H1 (cell line): ENCODE measurements around the gene BSCL2. TPM values are rescaled to one million over a fixed set of nuclear protein-coding genes. Genes with fewer than 3 reads are reported as not detected.

Source experiments
- CTCF ChIA-PET: fragments of 300-600 bp; sonication (Branson Sonifier 250); formaldehyde crosslinking; loops from one replicate; lab custom pipeline; 2021; ENCODE audit not compliant: partially characterized antibody; lab: Charles Lee
- POLR2A ChIA-PET: fragments of 300-600 bp; sonication (Branson Sonifier 250); formaldehyde crosslinking; loops from one replicate; lab custom pipeline; 2021; ENCODE audit warnings: inconsistent platforms; ENCODE audit not compliant: partially characterized antibody; lab: Charles Lee
- DNase-seq, 2 experiments: peaks; one replicate each; pipeline versions ENCODE4 v3.0.0 to v3.0.0-alpha.2; 2010 to 2022; ENCODE audit warnings: low spot score in 2 of 2, low read depth in 1 of 2, mixed read lengths in 1 of 2
- FAIRE-seq: peaks from 2 replicates; lab custom pipeline; 2011; peaks lifted over from hg19 to GRCh38; lab: Jason Lieb, UNC
- H2AFZ ChIP-seq: 2 replicates; pipeline ENCODE4 v1.8.1; 2012; ENCODE audit warnings: low read length, inconsistent platforms
- H2AK5ac ChIP-seq: 2 replicates; pipeline ENCODE4 v1.6.1; 2013; ENCODE audit warnings: low read depth, low read length
- H2BK120ac ChIP-seq: replicated peaks from 2 replicates; pipeline ENCODE3; 2013; ENCODE audit warnings: low read depth, low read length, inconsistent platforms
- H2BK12ac ChIP-seq: 2 replicates; pipeline ENCODE4 v1.6.1; 2013; ENCODE audit warnings: low read depth, low read length
- H2BK15ac ChIP-seq: 2 replicates; pipeline ENCODE4 v1.6.1; 2013; ENCODE audit warnings: low read length
- H2BK20ac ChIP-seq: 2 replicates; pipeline ENCODE4 v1.6.1; 2013; ENCODE audit warnings: low read length
- H2BK5ac ChIP-seq: 2 replicates; pipeline ENCODE4 v1.6.1; 2013; ENCODE audit warnings: low read depth, low read length
- H3K14ac ChIP-seq: 2 replicates; pipeline ENCODE4 v1.6.1; 2013; ENCODE audit warnings: inconsistent platforms; ENCODE audit not compliant: insufficient read length
- H3K18ac ChIP-seq: 2 replicates; pipeline ENCODE4 v1.6.1; 2013; ENCODE audit warnings: low read length; ENCODE audit errors: extremely low read depth
- H3K23ac ChIP-seq: 2 replicates; pipeline ENCODE4 v1.6.1; 2013; ENCODE audit warnings: inconsistent platforms; ENCODE audit not compliant: insufficient read length
- H3K23me2 ChIP-seq: 2 replicates; pipeline ENCODE4 v1.6.1; 2013; ENCODE audit warnings: low read depth, low read length
- H3K27ac ChIP-seq: 2 replicates; pipeline ENCODE4 v1.6.1; 2011; ENCODE audit warnings: low read depth, low read length, inconsistent platforms
- H3K27me3 ChIP-seq, 4 experiments: replicated peaks in 1 of 4; 1 replicate in 1 of 4; 2 replicates in 3 of 4; pipeline versions ENCODE4 v1.6.1 to v1.8.1; 2011 to 2013; ENCODE audit warnings: low read length in 3 of 4, mild to moderate bottlenecking in 3 of 4, inconsistent platforms in 2 of 4, mixed read lengths in 2 of 4, moderate library complexity in 1 of 4; ENCODE audit not compliant: control insufficient read depth in 3 of 4, insufficient read depth in 3 of 4; ENCODE audit errors: extremely low read depth in 1 of 4
- H3K36me3 ChIP-seq, 4 experiments: 2 replicates each; pipeline versions ENCODE4 v1.6.1 to v1.8.1; 2011 to 2013; ENCODE audit warnings: mild to moderate bottlenecking in 4 of 4, low read length in 3 of 4, moderate library complexity in 2 of 4, control low read depth in 1 of 4, inconsistent platforms in 1 of 4; ENCODE audit not compliant: insufficient read depth in 4 of 4, control insufficient read depth in 2 of 4
- H3K4ac ChIP-seq: replicated peaks from 2 replicates; pipeline ENCODE3; 2013; ENCODE audit warnings: low read length, low read depth, mixed read lengths, inconsistent platforms; ENCODE audit not compliant: insufficient read length
- H3K4me1 ChIP-seq, 4 experiments: replicated peaks in 1 of 4; 1 replicate in 1 of 4; 2 replicates in 3 of 4; pipeline versions ENCODE4 v1.6.1 to v1.8.1; 2011 to 2013; ENCODE audit warnings: low read length in 3 of 4, inconsistent platforms in 2 of 4, mixed read lengths in 1 of 4; ENCODE audit not compliant: insufficient read depth in 4 of 4, control insufficient read depth in 3 of 4
- H3K4me2 ChIP-seq, 2 experiments: 2 replicates each; pipeline versions ENCODE4 v1.6.1 to v1.8.1; 2011 to 2013; ENCODE audit warnings: low read depth in 2 of 2, low read length in 2 of 2, control low read depth in 1 of 2, inconsistent platforms in 1 of 2, mild to moderate bottlenecking in 1 of 2; ENCODE audit not compliant: insufficient read depth in 1 of 2
- H3K4me3 ChIP-seq, 4 experiments: fragments of 200-600, 300-600 bp in 1 of 4; sonication (generic), shearing (Covaris generic), sonication (Bioruptor Twin) in 1 of 4; 2 replicates each; pipeline versions ENCODE4 v1.5.1 to v1.8.1; 2011 to 2016; ENCODE audit warnings: low read length in 4 of 4, low read depth in 3 of 4, control low read depth in 2 of 4, inconsistent platforms in 2 of 4, mild to moderate bottlenecking in 2 of 4, mixed read lengths in 1 of 4, moderate library complexity in 1 of 4; ENCODE audit not compliant: insufficient read depth in 2 of 4; ENCODE audit errors: extremely low read depth in 1 of 4
- H3K56ac ChIP-seq: replicated peaks from 2 replicates; pipeline ENCODE3; 2013; ENCODE audit warnings: low read depth, mild to moderate bottlenecking, mixed read lengths, low read length, inconsistent platforms; ENCODE audit not compliant: insufficient read length
- H3K79me1 ChIP-seq: 2 replicates; pipeline ENCODE4 v1.6.1; 2013; ENCODE audit warnings: low read depth, low read length, control low read depth
- H3K79me2 ChIP-seq, 2 experiments: 2 replicates each; pipeline versions ENCODE4 v1.6.1 to v1.8.1; 2012 to 2013; ENCODE audit warnings: low read length in 2 of 2, mild to moderate bottlenecking in 2 of 2, inconsistent platforms in 1 of 2; ENCODE audit not compliant: insufficient read depth in 2 of 2, control insufficient read depth in 1 of 2
- H3K9ac ChIP-seq, 4 experiments: replicated peaks in 1 of 4; 1 replicate in 1 of 4; 2 replicates in 3 of 4; pipeline versions ENCODE4 v1.6.1 to v1.8.1; 2011 to 2013; ENCODE audit warnings: low read depth in 3 of 4, low read length in 3 of 4, control low read depth in 2 of 4, mild to moderate bottlenecking in 2 of 4, moderate library complexity in 2 of 4, inconsistent platforms in 1 of 4; ENCODE audit errors: extremely low read depth in 1 of 4
- H3K9me3 ChIP-seq, 2 experiments: 2 replicates each; pipeline versions ENCODE4 v1.6.1 to v1.8.1; 2012 to 2013; ENCODE audit warnings: mild to moderate bottlenecking in 2 of 2, moderate library complexity in 2 of 2, control low read depth in 1 of 2, inconsistent platforms in 1 of 2, low read depth in 1 of 2, low read length in 1 of 2, mixed read lengths in 1 of 2; ENCODE audit not compliant: insufficient read depth in 2 of 2
- H4K20me1 ChIP-seq, 2 experiments: replicated peaks in 1 of 2; 2 replicates each; pipeline versions ENCODE3 to v1.8.1; 2011 to 2013; ENCODE audit warnings: inconsistent platforms in 2 of 2, low read length in 2 of 2, mild to moderate bottlenecking in 1 of 2; ENCODE audit not compliant: insufficient read depth in 2 of 2, control insufficient read depth in 1 of 2
- H4K5ac ChIP-seq: 2 replicates; pipeline ENCODE4 v1.6.1; 2013; ENCODE audit warnings: low read length, low read depth, mixed read lengths, inconsistent platforms; ENCODE audit not compliant: insufficient read length
- H4K8ac ChIP-seq: 2 replicates; pipeline ENCODE4 v1.8.0; 2013; ENCODE audit warnings: mild to moderate bottlenecking, moderate library complexity, low read length, inconsistent platforms; ENCODE audit not compliant: insufficient read depth; ENCODE audit errors: extremely low read depth
- H4K91ac ChIP-seq: replicated peaks from 2 replicates; pipeline ENCODE3; 2013; ENCODE audit warnings: low read length, mixed read lengths, inconsistent platforms; ENCODE audit not compliant: insufficient read length
- ATF2 ChIP-seq: IDR thresholded peaks from 2 replicates; pipeline ENCODE4 v1.6.1; 2012; ENCODE audit warnings: low read length, inconsistent platforms
- ATF3 ChIP-seq: IDR thresholded peaks from 2 replicates; pipeline ENCODE4 v1.6.1; 2011; ENCODE audit warnings: low read depth, mild to moderate bottlenecking, low read length; ENCODE audit not compliant: insufficient read depth
- E2F6 ChIP-seq: IDR thresholded peaks from 2 replicates; pipeline ENCODE4 v1.6.1; 2012; ENCODE audit warnings: inconsistent platforms
- HDAC2 ChIP-seq, 2 experiments: fragments of 300-600 bp in 1 of 2; sonication (generic) in 1 of 2; IDR thresholded peaks; 2 replicates each; pipeline ENCODE4 v1.6.1; 2011 to 2012; ENCODE audit warnings: low read depth in 2 of 2, low read length in 2 of 2, mild to moderate bottlenecking in 2 of 2, moderate library complexity in 2 of 2, borderline replicate concordance in 1 of 2, inconsistent platforms in 1 of 2
- POU5F1 ChIP-seq: IDR thresholded peaks from 2 replicates; pipeline ENCODE4 v1.6.1; 2011; ENCODE audit warnings: low read depth, mild to moderate bottlenecking, low read length, moderate library complexity
- SP1 ChIP-seq: IDR thresholded peaks from 2 replicates; pipeline ENCODE4 v1.6.1; 2011; ENCODE audit warnings: low read depth, low read length
- SP2 ChIP-seq: IDR thresholded peaks from 2 replicates; pipeline ENCODE4 v1.6.1; 2012; ENCODE audit warnings: mild to moderate bottlenecking, low read length, inconsistent platforms
- TAF1 ChIP-seq: IDR thresholded peaks from 2 replicates; pipeline ENCODE4 v1.6.1; 2011; ENCODE audit warnings: mild to moderate bottlenecking, low read depth, low read length
- ZNF274 ChIP-seq: IDR thresholded peaks from 2 replicates; pipeline ENCODE4 v1.7.0; 2012; ENCODE audit warnings: low read length, borderline replicate concordance; ENCODE audit errors: extremely low read depth
- whole genome bisulfite sequencing, 2 experiments: shearing (Covaris generic) in 1 of 2; methylation state at CpG; one replicate each; pipeline versions ENCODE4 v1.1.6 to v1.1.7; 2013 to 2015; ENCODE audit warnings: low lambda C conversion rate in 2 of 2, mixed read lengths in 2 of 2, inconsistent platforms in 1 of 2, low coverage in 1 of 2, missing lambda C conversion rate in 1 of 2; ENCODE audit not compliant: insufficient replicate concordance in 2 of 2, insufficient coverage in 1 of 2, insufficient read length in 1 of 2; ENCODE audit errors: extremely low coverage in 1 of 2, missing lambda C conversion rate in 1 of 2; 5-methylcytosine and 5-hydroxymethylcytosine counted together
- polyA plus RNA-seq, 7 experiments: library from polyadenylated mRNA; depleted of rRNA in 3 of 7; stranded (reverse) in 5 of 7; unstranded in 2 of 7; fragments of >200 nt in 5 of 7; fragments of 200-250 nt in 2 of 7; gene quantifications; 1 replicate in 5 of 7; 2 replicates in 1 of 7; 4 replicates in 1 of 7; pipeline versions ENCODE4 v1.2.1 to v1.2.3, GENCODE V29; 2011 to 2013; ENCODE audit warnings: missing spikeins in 2 of 7, mixed read lengths in 2 of 7
- total RNA-seq: library from RNA; stranded (reverse); fragmentation: NEBNext Ultra II Directional; extraction: Animal tissue kit (Norgen Biotek cat#: 25700); gene quantifications from 2 replicates; pipeline ENCODE4 v1.2.1, GENCODE V29; 2021

The BSCL2 gene
- total and polyA plus RNA-seq, 2 of the 8 experiments (the other 6 are each of a cell fraction or from before 2014, with no cell fraction given), result 59.5 to 264 TPM

- H2BK120ac ChIP-seq, result no peak overlapping the region
- H3K56ac ChIP-seq, result no peak overlapping the region
- no peak overlapping the region for H3K23ac ChIP-seq
- H4K20me1 ChIP-seq, result peaks cover 0 to 4% of the 10 kb centered on the region in 2 experiments
- peaks cover 3 to 11% of the 10 kb centered on the region in 2 experiments for H3K79me2 ChIP-seq
- POLR2A ChIA-PET, result interaction anchor here (0.9 to 50.4 kb wide), 10 partner anchors 10 to 217 kb away, joined by 3 to 2041 read pairs (median 3); partner anchors contain the start of genes BSCL2, C11orf98, CSKMT and GANAB
- no peak overlapping the region for H4K5ac ChIP-seq
- H4K91ac ChIP-seq, result no peak overlapping the region
- H3K14ac ChIP-seq, result no peak overlapping the region
- H2AFZ ChIP-seq, result no peak overlapping the region
- H2AK5ac ChIP-seq, result no peak overlapping the region
- no peak overlapping the region for H2BK12ac ChIP-seq
- H4K8ac ChIP-seq, result no peak overlapping the region
- FAIRE-seq (no peak), DNase-seq (no peak)
- H3K4me1 ChIP-seq, result no peaks in the 10 kb centered on the region
- H3K23me2 ChIP-seq, result peaks cover 3% of the 10 kb centered on the region
- no peak overlapping the region for H2BK5ac ChIP-seq
- H3K4me3 ChIP-seq, result no peak overlapping the region
- CTCF ChIA-PET, result interaction anchor here (1.1 to 2.0 kb wide), 2 partner anchors 24 to 232 kb away, joined by 4 read pairs; no protein-coding TSS in a partner anchor
- no peak overlapping the region for H3K27ac ChIP-seq
- no peak overlapping the region for H2BK15ac ChIP-seq
- H3K36me3 ChIP-seq, result peaks cover 0 to 5% (median 2%) of the 10 kb centered on the region in 4 experiments; a peak in 2 of 8 replicates
- no peak overlapping the region for H3K9ac ChIP-seq
- no peaks in the 10 kb centered on the region for H3K27me3 ChIP-seq
- H3K79me1 ChIP-seq, result no peaks in the 10 kb centered on the region
- no peak overlapping the region for H3K18ac ChIP-seq
- 90% methylated on average over 5 of the region's 5 CpGs; no CpG with 5 or more reads in 1 of the 2 experiments for WGBS, 2 experiments
- H3K4ac ChIP-seq, result no peak overlapping the region
- no peak overlapping the region for H2BK20ac ChIP-seq
- no peak overlapping the region for H3K4me2 ChIP-seq
- no peaks in the 10 kb centered on the region for H3K9me3 ChIP-seq
- TF ChIP-seq ZNF274 (no peak), POU5F1 (no peak), SP2 (no peak), ATF2 (no peak), TAF1 (no peak), ATF3 (no peak), HDAC2 (IDR thresholded peaks at IDR 0.05; ENCODE audit: borderline replicate concordance in 1 of 2, low read depth in 2 of 2, low read length in 2 of 2) (no peak), E2F6 (no peak), SP1 (no peak)
Measured at GRCh38 chr11:62656796-62657429, 50.3 kb downstream of the BSCL2 start.
